Measurements from ENCODE around the gene HYI. TPM values are rescaled to one million over a fixed set of nuclear protein-coding genes. Genes with fewer than 3 reads are reported as not detected.

HYI gene
- total and polyA plus RNA-seq, 2 of the 8 experiments (the other 6 are each of a cell fraction or from before 2014, with no cell fraction given) = 14.4 to 17.7 TPM

DNA sequence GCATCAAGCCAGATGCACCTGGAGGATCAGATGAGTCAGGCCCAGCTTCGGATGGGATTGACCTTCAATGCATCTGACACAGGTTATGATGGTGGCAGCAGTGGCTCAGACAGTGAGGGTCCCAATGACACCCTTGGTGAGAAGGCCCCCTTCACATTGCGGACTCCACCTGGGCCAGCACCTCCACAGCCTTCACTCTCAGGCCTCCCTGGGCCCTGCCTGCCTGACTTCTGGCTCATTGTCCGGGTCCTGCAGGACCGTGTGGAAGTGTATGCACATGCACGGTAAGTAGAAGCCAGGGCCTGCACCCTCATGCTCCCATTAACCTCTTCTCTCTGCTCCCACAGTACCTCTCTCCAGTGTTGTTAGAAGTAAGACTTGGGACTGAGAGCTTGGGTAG lies 20.8 kb downstream of the HYI start (continued):
- TF ChIP-seq, protein P1, sequence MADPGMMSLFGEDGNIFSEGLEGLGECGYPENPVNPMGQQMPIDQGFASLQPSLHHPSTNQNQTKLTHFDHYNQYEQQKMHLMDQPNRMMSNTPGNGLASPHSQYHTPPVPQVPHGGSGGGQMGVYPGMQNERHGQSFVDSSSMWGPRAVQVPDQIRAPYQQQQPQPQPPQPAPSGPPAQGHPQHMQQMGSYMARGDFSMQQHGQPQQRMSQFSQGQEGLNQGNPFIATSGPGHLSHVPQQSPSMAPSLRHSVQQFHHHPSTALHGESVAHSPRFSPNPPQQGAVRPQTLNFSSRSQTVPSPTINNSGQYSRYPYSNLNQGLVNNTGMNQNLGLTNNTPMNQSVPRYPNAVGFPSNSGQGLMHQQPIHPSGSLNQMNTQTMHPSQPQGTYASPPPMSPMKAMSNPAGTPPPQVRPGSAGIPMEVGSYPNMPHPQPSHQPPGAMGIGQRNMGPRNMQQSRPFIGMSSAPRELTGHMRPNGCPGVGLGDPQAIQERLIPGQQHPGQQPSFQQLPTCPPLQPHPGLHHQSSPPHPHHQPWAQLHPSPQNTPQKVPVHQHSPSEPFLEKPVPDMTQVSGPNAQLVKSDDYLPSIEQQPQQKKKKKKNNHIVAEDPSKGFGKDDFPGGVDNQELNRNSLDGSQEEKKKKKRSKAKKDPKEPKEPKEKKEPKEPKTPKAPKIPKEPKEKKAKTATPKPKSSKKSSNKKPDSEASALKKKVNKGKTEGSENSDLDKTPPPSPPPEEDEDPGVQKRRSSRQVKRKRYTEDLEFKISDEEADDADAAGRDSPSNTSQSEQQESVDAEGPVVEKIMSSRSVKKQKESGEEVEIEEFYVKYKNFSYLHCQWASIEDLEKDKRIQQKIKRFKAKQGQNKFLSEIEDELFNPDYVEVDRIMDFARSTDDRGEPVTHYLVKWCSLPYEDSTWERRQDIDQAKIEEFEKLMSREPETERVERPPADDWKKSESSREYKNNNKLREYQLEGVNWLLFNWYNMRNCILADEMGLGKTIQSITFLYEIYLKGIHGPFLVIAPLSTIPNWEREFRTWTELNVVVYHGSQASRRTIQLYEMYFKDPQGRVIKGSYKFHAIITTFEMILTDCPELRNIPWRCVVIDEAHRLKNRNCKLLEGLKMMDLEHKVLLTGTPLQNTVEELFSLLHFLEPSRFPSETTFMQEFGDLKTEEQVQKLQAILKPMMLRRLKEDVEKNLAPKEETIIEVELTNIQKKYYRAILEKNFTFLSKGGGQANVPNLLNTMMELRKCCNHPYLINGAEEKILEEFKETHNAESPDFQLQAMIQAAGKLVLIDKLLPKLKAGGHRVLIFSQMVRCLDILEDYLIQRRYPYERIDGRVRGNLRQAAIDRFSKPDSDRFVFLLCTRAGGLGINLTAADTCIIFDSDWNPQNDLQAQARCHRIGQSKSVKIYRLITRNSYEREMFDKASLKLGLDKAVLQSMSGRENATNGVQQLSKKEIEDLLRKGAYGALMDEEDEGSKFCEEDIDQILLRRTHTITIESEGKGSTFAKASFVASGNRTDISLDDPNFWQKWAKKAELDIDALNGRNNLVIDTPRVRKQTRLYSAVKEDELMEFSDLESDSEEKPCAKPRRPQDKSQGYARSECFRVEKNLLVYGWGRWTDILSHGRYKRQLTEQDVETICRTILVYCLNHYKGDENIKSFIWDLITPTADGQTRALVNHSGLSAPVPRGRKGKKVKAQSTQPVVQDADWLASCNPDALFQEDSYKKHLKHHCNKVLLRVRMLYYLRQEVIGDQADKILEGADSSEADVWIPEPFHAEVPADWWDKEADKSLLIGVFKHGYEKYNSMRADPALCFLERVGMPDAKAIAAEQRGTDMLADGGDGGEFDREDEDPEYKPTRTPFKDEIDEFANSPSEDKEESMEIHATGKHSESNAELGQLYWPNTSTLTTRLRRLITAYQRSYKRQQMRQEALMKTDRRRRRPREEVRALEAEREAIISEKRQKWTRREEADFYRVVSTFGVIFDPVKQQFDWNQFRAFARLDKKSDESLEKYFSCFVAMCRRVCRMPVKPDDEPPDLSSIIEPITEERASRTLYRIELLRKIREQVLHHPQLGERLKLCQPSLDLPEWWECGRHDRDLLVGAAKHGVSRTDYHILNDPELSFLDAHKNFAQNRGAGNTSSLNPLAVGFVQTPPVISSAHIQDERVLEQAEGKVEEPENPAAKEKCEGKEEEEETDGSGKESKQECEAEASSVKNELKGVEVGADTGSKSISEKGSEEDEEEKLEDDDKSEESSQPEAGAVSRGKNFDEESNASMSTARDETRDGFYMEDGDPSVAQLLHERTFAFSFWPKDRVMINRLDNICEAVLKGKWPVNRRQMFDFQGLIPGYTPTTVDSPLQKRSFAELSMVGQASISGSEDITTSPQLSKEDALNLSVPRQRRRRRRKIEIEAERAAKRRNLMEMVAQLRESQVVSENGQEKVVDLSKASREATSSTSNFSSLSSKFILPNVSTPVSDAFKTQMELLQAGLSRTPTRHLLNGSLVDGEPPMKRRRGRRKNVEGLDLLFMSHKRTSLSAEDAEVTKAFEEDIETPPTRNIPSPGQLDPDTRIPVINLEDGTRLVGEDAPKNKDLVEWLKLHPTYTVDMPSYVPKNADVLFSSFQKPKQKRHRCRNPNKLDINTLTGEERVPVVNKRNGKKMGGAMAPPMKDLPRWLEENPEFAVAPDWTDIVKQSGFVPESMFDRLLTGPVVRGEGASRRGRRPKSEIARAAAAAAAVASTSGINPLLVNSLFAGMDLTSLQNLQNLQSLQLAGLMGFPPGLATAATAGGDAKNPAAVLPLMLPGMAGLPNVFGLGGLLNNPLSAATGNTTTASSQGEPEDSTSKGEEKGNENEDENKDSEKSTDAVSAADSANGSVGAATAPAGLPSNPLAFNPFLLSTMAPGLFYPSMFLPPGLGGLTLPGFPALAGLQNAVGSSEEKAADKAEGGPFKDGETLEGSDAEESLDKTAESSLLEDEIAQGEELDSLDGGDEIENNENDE (IDR thresholded peaks at IDR 0.05; ENCODE audit: insufficient replicate concordance, low read length) = no peak
- TF ChIP-seq CBX8 (IDR thresholded peaks at IDR 0.05; ENCODE audit: borderline replicate concordance, low read depth, low read length) = no peak
